ENCODE data around the gene GALNT14. TPM values are rescaled to one million over a fixed set of nuclear protein-coding genes. Genes with fewer than 3 reads are reported as not detected.

Gene GALNT14
- total and polyA plus RNA-seq, 10 of the 15 experiments (the other 5 are each of a cell fraction or from before 2014, with no cell fraction given): 3.7 to 17.8 (median 6.0) TPM

DNA sequence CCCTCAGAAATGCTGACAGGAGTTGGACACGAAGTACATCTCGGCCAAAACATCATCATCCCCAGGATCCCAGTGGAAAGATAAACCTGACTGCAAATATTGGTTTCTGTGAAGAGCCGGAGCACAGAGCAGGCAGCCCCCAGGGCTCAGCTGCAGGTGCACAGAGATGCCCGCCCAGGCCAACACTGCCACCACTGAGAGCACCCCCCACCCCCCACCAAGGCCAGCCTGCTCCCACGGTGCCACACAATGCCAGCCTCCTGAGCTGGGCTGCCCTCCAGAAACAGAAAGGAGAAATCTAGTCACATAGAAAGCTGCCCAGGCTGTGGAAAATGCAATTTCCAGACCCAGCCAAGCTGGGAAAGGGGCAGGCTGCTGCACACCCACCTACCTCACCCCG, 71.7 kb downstream of the GALNT14 start:
- H3K4me3 ChIP-seq: no peak overlapping the region
- no peak for FAIRE-seq
- no peak overlapping the region for H3K9ac ChIP-seq (ENCODE audit: control insufficient read depth, insufficient read depth, low read length)
- no peak for ATAC-seq
- RAD21 ChIA-PET (ENCODE audit: unreplicated experiment): no interaction called here
- H3K4me1 ChIP-seq (ENCODE audit: control insufficient read depth, insufficient read depth, low read length): no peaks in the 10 kb centered on the region
- peaks cover 0 to 3% of the 10 kb centered on the region in 2 experiments; a peak in 2 of 4 replicates for H3K27me3 ChIP-seq (replicated peaks in 1 of 2; ENCODE audit: control insufficient read depth in 2 of 2, insufficient read depth in 2 of 2, low read length in 1 of 2)
- H3K79me2 ChIP-seq (ENCODE audit: control insufficient read depth, insufficient read depth, low read length): no peaks in the 10 kb centered on the region
- intact Hi-C loops (cut with micrococcal nuclease; ENCODE audit: unreplicated experiment) (no loop called here), in situ Hi-C loops (cut with MboI) (no loop called here)
- WGBS (ENCODE audit: insufficient coverage, insufficient replicate concordance, low lambda C conversion rate, missing lambda C conversion rate): 9% methylated on average over 6 of the region's 6 CpGs
- no peaks in the 10 kb centered on the region for H3K36me3 ChIP-seq (ENCODE audit: control insufficient read depth in 2 of 2, insufficient read depth in 2 of 2, low read length in 1 of 2)
- H4K20me1 ChIP-seq (ENCODE audit: control insufficient read depth, insufficient read depth): no peaks in the 10 kb centered on the region
- no peak for DNase-seq (ENCODE audit: low read depth, low spot score)
- no peaks in the 10 kb centered on the region for H3K9me3 ChIP-seq (replicated peaks; ENCODE audit: control insufficient read depth, insufficient read depth, low read length)
- no TSS peak for BruUV-seq (replicated peaks)
- CTCF ChIA-PET: no interaction called here
- POLR2A ChIA-PET: no interaction called here
- SMC1A ChIA-PET (ENCODE audit: uncharacterized antibody, unreplicated experiment): no interaction called here
- H3K4me2 ChIP-seq (ENCODE audit: control insufficient read depth, insufficient read depth): no peak overlapping the region
- no peak overlapping the region for H3K27ac ChIP-seq (ENCODE audit: control insufficient read depth, insufficient read depth)
- no peak overlapping the region for H2AFZ ChIP-seq (ENCODE audit: control insufficient read depth, low read depth, low read length)
- TF ChIP-seq, protein P1, sequence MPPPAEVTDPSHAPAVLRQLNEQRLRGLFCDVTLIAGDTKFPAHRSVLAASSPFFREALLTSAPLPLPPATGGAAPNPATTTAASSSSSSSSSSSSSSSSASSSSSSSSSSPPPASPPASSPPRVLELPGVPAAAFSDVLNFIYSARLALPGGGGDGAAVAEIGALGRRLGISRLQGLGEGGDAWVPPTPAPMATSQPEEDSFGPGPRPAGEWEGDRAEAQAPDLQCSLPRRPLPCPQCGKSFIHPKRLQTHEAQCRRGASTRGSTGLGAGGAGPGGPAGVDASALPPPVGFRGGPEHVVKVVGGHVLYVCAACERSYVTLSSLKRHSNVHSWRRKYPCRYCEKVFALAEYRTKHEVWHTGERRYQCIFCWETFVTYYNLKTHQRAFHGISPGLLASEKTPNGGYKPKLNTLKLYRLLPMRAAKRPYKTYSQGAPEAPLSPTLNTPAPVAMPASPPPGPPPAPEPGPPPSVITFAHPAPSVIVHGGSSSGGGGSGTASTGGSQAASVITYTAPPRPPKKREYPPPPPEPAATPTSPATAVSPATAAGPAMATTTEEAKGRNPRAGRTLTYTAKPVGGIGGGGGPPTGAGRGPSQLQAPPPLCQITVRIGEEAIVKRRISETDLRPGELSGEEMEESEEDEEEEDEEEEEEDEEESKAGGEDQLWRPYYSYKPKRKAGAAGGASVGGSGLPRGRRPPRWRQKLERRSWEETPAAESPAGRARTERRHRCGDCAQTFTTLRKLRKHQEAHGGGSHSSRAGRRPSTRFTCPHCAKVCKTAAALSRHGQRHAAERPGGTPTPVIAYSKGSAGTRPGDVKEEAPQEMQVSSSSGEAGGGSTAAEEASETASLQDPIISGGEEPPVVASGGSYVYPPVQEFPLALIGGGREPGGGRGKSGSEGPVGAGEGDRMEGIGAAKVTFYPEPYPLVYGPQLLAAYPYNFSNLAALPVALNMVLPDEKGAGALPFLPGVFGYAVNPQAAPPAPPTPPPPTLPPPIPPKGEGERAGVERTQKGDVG (CRISPR knock-in tag; IDR thresholded peaks at IDR 0.05): no peak
- TF ChIP-seq MTA3 (IDR thresholded peaks at IDR 0.05; ENCODE audit: borderline replicate concordance, low read length): no peak
- TF ChIP-seq IRF4 (IDR thresholded peaks at IDR 0.05; ENCODE audit: low read depth, low read length): no peak
- TF ChIP-seq MEF2B (IDR thresholded peaks at IDR 0.05; ENCODE audit: partially characterized antibody, poor library complexity, severe bottlenecking): no peak
- TF ChIP-seq, protein P2, sequence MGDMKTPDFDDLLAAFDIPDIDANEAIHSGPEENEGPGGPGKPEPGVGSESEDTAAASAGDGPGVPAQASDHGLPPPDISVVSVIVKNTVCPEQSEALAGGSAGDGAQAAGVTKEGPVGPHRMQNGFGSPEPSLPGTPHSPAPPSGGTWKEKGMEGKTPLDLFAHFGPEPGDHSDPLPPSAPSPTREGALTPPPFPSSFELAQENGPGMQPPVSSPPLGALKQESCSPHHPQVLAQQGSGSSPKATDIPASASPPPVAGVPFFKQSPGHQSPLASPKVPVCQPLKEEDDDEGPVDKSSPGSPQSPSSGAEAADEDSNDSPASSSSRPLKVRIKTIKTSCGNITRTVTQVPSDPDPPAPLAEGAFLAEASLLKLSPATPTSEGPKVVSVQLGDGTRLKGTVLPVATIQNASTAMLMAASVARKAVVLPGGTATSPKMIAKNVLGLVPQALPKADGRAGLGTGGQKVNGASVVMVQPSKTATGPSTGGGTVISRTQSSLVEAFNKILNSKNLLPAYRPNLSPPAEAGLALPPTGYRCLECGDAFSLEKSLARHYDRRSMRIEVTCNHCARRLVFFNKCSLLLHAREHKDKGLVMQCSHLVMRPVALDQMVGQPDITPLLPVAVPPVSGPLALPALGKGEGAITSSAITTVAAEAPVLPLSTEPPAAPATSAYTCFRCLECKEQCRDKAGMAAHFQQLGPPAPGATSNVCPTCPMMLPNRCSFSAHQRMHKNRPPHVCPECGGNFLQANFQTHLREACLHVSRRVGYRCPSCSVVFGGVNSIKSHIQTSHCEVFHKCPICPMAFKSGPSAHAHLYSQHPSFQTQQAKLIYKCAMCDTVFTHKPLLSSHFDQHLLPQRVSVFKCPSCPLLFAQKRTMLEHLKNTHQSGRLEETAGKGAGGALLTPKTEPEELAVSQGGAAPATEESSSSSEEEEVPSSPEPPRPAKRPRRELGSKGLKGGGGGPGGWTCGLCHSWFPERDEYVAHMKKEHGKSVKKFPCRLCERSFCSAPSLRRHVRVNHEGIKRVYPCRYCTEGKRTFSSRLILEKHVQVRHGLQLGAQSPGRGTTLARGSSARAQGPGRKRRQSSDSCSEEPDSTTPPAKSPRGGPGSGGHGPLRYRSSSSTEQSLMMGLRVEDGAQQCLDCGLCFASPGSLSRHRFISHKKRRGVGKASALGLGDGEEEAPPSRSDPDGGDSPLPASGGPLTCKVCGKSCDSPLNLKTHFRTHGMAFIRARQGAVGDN (IDR thresholded peaks at IDR 0.05): no peak
- no peak for TF ChIP-seq EP300 (IDR thresholded peaks at IDR 0.05; ENCODE audit: borderline replicate concordance in 1 of 2, control insufficient read depth in 1 of 2, low read depth in 2 of 2, low read length in 2 of 2)
- no peak for TF ChIP-seq KLF5 (IDR thresholded peaks at IDR 0.05; ENCODE audit: partially characterized antibody)
- TF ChIP-seq SMAD5 (IDR thresholded peaks at IDR 0.05; ENCODE audit: low read depth): no peak
- no peak for TF ChIP-seq JUND (IDR thresholded peaks at IDR 0.05; ENCODE audit: low read depth, low read length)
- TF ChIP-seq ASH2L (IDR thresholded peaks at IDR 0.05; ENCODE audit: borderline replicate concordance, low read depth): no peak
- TF ChIP-seq STAT3 (IDR thresholded peaks at IDR 0.05; ENCODE audit: low read depth, low read length): no peak
- no peak for TF ChIP-seq HDAC2 (IDR thresholded peaks at IDR 0.05)
- TF ChIP-seq NR2C2 (IDR thresholded peaks at IDR 0.05; ENCODE audit: borderline replicate concordance, control insufficient read depth, insufficient read length, low read depth): no peak
- TF ChIP-seq NFIC (IDR thresholded peaks at IDR 0.05; ENCODE audit: low read depth, low read length): no peak
- TF ChIP-seq, protein P3, sequence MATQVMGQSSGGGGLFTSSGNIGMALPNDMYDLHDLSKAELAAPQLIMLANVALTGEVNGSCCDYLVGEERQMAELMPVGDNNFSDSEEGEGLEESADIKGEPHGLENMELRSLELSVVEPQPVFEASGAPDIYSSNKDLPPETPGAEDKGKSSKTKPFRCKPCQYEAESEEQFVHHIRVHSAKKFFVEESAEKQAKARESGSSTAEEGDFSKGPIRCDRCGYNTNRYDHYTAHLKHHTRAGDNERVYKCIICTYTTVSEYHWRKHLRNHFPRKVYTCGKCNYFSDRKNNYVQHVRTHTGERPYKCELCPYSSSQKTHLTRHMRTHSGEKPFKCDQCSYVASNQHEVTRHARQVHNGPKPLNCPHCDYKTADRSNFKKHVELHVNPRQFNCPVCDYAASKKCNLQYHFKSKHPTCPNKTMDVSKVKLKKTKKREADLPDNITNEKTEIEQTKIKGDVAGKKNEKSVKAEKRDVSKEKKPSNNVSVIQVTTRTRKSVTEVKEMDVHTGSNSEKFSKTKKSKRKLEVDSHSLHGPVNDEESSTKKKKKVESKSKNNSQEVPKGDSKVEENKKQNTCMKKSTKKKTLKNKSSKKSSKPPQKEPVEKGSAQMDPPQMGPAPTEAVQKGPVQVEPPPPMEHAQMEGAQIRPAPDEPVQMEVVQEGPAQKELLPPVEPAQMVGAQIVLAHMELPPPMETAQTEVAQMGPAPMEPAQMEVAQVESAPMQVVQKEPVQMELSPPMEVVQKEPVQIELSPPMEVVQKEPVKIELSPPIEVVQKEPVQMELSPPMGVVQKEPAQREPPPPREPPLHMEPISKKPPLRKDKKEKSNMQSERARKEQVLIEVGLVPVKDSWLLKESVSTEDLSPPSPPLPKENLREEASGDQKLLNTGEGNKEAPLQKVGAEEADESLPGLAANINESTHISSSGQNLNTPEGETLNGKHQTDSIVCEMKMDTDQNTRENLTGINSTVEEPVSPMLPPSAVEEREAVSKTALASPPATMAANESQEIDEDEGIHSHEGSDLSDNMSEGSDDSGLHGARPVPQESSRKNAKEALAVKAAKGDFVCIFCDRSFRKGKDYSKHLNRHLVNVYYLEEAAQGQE (IDR thresholded peaks at IDR 0.05; ENCODE audit: low read depth, low read length): no peak
